GM21825 (cell line): ENCODE data around the gene CNKSR2.

Experiments
- ATAC-seq: cut with Tn5 transposase; IDR thresholded peaks from one replicate; pipeline ENCODE4 v1.9.1; 2021; ENCODE audit warnings: mild to moderate bottlenecking, moderate library complexity; ENCODE audit not compliant: unreplicated experiment

CNKSR2 gene

DNA sequence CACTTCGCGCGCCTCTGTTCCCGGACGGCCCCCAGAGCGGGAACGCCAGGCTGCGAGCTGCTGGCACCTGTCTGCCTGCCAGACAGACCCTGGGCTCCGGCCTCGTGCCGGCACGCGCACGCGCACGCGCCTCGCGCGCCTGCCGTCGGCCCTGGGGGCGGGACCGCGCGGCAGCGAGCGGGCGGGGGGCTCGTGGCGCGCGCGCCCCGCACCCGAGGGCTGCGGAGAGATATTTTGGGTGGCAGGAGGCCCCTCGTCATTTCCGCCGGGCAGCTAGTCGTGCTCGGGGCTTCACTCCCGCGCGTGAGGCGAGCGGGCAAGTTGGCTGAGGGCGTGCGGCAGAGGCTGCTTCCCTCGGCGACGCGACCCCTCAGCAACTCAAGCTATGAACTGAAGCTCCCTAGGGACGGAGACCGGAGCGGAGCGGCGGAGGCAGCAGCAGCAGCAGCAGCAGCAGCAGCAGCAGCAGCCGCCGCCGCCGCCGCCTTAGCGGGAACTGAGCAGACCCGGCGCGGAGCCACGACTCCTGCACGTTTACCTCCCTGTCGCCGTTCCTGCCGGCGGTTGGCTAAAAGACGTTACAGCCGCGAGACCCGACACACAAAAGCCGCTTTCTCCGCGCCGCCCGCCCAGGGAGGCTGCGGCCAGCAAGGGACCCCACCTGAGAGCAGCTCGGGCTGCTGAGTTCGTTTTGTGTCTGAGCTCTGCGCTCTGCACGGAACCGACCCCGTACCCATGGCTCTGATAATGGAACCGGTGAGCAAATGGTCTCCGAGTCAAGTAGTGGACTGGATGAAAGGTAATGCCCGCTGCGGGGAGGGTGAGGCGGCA is at the start of gene CNKSR2:
Gene CNKSR2 (plus strand): TSS at position 256 of the 831 bp plus-strand sequence. CDS start 480 bp downstream, at position 736.
- peak; percentile 71 for ATAC-seq

DNA sequence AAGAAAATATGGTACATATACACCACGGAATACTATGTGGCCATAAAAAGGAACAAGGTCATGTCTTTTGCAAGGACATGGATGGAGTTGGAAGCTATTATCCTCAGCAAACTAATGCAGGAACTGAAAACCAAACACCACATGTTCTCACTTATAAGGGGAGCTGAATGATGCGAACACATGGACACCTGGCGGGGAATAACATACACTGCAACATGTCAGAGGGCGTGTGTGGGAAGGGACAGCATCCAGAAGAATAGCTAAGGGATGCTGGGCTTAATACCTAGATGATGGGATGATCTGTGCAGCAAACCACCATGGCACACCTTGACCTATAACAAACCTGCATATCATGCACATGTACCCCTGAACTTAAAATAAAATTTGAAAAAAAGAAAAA is 19.5 kb upstream of the CNKSR2 start:
- ATAC-seq: no peak

DNA sequence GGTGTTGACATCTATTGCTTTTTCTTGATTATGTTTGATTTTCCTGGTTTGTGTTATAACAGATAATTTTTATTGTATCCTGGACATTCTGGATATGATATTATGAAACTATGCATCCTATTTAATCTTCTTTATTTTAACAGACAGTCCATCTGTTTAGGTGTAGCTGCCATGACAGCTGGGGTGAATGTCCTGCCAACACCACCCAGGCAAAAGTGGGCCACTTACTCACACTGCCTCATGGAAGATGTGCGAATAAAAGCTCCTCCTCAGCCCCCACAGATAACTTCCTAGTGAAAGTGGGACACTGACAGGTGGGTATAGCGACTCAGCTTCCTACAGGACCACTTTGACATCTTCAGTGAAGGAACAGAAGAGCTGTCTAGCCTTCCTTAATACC is 18.4 kb upstream of the CNKSR2 start:
- ATAC-seq: no peak

DNA sequence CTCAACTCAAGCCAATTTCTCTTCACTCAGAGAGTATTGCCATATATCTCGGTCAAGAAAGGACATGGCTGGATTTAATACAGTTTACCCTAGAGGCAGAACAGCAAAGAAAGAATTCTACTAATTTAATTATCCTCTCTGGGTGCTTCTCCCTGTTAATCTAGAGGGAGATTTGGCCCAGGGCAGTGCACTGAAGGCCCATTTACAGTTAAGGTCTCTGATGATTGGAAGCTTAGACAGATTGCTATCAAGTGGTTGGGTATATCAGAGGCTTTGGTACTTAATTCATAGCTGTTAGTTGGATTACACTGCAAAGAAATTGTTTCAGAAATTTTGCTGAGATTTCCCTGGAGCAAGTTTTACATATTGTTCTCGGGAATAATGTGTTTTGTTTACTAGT is 4.6 kb upstream of the CNKSR2 start:
- ATAC-seq: no peak

DNA sequence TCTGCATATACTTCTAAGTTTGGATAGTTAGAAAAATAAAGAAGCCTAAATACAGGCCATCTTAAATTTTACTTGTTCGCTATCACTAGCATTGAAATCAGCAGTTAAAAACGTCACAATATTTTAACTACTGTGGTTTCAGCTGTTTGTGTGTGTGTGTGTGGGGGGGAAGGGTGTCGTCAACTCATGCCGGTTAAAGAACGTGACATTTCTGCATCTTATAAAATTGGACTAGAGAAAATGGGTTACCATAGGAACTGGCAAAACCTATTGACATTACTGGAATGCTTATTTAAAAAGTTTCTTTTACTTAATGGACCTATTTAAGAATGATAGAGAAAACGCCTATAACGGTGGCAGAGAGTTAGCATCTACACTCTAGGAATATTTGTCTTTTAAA is 1.2 kb upstream of the CNKSR2 start:
- ATAC-seq: no peak

DNA sequence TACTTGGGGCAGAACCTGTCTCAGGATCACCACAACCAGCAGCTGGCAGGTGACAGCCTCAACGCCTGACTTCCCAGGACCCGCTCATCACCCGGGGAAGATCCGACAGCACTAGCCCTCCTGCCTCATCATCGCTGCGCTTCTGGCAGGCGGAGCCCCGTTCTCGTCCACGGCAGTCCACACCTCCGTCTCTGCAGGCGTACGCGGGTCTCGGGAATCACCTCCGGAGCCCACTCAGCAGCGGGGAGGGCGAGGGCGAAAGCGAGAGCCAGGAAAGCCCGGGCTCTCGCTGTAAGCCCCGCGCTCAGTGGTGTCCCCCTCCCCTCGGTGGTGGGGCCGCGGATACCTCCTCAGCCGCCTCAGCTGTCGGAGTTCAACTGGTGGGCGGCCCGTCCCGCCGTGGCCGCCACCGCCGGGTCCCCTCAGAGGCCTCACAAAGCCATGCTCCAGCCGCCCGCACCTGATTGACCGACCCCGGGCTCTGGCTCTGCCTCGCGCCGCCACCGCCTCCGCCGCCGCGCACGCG is 518 bp upstream of the CNKSR2 start:
- ATAC-seq: peak; percentile 23

DNA sequence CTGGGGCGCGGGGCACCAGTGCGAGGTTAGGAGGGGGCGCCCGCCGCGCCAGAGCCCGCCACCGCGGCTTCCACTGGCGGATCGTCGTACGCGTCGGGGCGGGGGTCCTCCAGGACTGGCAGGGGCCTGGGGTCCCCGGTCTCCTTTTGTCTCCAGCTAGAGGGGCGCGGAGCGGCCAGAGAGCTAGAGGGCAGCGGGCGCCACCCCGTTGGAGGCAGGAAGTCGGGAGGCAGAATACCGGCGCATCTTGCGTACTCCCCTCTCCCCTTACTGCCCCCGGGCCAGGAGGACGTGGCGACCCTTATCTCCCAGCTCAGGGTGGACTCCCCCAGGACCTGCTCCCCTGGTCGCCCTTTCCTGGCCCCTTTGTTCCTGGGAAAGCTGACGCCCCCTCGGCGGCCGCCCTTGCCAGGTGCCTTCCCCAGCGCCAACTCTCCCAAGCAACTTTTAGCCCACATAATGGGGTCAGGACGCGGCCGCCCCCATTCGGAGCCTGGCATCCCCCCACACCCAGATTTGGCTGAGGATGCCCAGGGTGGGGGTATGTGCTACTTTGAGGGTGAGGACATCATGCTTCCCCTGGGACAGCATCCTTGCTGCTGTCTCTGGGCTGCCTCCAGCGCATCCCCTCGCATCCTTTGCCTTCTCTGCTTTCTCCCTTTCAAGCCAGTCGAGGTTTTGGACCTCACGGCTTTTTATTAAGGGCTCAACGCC is 933 bp downstream of the CNKSR2 start:
- ATAC-seq: peak; percentile 9

DNA sequence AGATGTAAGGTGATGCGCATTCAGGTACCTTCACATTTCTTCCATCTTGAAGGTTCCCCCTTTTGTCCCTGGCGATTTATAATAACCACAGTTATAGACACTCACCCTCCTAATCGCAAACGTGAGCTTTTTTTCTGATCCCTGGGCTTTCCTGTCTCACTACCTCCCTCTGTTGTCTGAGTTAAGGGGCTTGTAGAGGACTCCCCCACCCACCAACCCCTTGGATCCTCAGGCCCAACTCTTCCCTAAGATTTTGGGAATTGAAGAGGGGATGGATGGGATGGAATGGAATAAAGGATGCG is 1.4 kb downstream of the CNKSR2 start:
- ATAC-seq: no peak

DNA sequence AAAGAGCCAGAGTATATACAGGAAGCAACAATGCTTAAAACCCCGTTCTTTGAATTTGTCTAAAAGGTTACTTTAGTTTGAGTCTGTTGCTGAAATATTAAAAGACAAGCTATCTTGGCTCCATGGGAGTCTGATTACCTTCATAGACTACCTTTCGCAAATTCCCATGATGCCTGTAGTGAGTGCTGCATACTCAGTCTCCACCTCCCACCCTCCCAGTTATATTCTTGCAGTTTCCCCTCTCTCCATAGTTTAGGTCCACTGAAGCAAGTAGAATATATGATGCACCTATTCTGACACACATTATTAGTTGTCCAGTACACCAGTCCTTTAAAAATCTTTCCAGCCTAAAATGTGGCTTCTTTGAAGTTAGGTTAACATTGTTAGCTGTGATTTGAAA is 2.4 kb downstream of the CNKSR2 start:
- no peak for ATAC-seq

DNA sequence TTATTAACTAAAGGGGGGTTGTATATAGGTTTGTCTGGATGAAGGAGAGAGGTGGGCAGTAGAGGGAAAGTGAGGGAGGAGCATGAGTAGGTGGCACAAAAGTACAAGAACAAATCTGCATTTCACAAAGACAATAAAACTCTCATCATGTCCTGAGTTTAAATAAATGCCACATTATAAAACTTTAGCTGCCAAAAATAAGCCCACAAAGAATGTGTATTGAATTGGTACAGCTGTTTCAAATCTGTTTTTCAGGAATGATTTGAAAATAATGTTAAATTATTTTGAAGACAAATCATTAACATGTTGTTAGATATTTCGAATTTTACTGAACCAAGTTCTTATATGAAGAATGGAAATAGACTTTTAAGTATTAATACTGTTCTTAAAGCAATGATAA is 5.8 kb downstream of the CNKSR2 start:
- ATAC-seq: no peak

DNA sequence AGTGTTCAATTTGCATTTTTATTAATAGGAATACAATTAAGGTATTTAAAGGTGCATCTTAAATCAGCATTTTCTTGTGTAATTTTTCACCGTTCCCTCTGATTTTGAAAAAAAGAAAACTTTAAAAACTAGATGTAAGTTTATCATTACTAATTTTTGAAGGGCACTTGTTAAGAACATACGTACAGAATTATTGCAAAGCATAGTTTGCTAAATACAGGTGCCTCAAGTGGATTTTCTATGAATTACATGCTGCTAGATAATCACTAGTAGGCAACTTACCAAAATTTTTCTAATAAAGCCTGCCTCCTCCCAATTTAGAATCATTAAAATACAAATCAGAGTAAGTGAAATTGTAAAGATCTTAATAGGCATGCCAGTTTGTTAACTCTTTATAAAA is 8.5 kb downstream of the CNKSR2 start:
- no peak for ATAC-seq

DNA sequence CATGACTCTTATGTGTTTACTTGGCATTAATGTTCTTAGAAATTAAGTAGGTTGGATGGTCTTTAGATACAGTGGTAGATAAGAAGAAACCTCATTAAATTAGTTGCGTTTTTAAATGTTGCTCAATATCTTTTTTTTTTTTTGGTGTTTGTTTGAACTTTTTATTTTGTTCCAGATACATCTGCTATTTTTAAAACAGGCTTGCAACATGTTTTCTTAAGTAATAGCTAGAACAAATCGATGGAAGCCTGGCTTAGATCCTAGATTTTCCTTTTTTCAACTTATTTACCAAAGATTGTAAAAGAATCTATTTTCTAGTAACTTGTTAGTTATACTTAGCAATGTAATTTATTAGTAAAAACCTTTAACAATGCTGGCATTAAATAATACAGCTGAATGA is 9.3 kb downstream of the CNKSR2 start:
- no peak for ATAC-seq

DNA sequence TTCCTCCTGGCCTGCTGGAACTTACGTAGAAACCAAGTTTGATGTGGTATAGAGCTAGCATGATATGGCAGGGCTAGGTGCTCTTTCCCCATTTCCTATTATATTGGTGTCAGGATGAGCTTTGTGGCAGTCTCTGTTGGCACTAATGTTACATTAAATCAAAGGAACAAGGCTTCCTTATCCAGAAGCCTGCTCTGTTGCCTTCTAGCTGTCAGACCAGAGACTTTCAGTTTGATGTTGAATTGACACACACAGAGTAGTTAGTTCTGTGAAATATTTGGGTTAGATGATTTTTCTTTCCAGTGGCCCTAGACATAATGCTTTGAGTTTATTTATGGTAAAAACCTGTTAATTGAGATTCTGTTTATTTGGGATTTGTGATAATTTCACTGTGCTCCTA is 10.0 kb downstream of the CNKSR2 start:
- ATAC-seq: no peak

DNA sequence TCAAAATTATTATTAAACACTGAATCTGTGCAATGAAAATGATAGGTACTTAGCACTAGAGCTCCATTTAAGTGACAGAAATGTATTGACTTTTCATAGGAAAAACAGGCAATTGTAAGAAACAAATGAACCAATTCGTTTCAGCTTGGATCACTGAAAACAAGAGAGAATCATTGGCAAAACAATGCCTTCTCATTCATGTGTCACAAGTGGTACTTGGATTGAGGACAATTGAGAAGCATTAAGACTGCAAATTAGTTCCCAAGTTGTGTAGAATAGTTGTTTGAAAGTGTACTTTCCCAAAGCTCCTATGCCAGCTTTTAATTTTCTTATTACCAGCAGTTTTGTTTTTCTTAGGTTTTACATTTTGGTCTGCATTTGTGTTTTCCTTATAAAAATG is 20.6 kb downstream of the CNKSR2 start:
- no peak for ATAC-seq

DNA sequence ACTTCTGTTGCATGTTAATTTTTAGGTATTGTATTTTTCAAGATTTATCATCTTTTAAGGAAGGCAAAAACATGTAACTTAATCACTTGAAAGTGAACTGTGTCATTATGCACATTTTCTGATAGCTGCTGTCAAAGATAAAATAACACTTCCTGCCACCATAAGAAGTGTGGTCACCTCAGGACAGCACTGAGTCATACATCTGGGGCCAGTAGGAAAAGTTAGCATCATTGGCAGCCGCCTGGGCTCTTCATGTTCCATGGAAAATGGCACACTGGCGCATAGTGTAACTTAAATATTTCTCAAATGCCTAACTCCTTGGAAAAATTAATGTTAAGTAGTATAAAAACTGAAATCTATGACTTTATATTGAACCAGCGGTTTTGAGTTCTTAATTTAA is 24.2 kb downstream of the CNKSR2 start:
- ATAC-seq: no peak

DNA sequence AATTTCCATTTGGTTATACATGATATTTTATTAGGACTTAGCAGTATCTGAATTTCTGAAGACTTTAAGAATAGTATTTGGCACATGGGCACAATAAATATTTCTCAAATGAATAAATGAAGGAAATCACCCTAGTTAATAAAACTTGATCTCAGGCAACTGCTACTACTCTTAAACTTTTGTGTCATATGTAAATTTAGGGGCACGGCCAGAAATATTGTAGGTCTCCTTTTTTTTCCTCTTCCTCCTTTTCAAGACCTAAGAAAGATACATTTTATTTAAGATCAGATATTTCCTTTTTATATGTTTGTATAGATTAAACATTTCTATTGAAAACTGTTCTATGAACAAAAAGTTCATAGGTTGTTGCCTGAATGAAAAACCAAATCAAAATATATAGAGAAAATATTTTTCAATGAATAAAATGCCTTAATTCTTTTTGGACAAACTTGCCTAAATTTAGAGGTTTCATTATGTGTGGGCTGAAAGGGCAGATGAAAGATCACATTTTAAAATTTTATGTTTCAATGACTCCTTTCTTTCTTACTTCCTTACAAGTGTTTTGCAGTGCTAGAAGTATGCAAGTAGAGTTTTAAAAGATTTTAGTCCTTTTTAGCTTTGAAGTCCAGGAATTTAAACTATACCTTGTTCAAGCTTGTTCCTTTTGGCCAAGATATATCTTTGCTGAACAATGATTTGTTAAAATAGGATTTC is 26.3 kb downstream of the CNKSR2 start:
- no peak for ATAC-seq

DNA sequence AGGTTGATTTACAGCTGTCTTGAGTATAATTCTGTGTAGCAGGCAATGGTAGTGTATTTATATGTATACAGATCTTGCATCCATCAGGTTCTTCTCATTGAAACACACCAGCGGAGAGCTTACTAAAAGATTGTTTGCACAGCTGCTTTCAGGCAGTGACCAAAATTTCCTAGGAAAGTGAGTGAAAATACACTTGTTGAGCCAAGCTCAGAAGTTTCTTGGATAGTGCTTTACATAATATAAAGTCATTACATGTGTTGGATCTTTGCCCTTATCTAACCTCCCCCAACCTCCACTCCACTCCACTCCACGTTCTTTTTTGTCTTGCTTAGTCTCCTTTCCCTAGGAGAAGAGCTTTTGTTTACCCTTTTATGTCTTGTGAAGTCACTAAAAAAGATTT is 34.1 kb downstream of the CNKSR2 start:
- no peak for ATAC-seq

DNA sequence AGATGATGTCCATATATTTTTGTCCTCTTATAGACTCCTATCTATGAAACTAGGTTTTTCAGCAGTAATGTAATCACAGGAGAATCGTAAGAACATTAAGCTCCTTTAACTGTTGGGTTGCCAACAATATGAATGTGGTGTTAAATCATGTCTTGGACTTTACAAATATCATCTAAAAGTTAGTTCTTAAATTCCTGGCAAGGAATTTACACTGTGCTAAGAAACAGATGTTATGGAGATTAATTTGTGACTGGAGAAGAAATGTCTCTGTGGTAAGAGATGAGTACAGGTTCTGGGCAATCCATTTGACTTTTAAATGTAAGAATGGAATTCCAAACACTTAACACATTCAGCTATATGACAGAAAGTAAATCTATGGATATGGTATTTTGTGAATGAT is 34.6 kb downstream of the CNKSR2 start:
- no peak for ATAC-seq

DNA sequence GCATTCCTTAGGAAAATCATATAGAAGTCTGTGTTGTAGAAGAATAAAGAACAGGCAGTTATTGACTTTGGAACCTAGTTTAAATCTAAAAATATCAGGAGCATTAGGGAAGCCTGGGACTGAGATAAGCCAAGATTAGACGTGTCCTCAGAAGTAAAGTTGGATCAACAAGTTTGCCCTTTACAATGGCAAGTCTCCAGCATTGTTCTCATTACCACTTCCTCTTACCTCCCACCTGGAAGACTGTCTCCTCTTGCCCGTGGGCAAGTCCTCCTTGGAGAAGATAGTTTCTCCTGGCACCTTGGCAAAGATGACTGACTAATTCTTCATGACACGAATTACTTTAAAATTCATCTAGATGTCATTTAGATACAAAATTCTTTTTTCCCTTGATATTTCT is 37.8 kb downstream of the CNKSR2 start:
- no peak for ATAC-seq

DNA sequence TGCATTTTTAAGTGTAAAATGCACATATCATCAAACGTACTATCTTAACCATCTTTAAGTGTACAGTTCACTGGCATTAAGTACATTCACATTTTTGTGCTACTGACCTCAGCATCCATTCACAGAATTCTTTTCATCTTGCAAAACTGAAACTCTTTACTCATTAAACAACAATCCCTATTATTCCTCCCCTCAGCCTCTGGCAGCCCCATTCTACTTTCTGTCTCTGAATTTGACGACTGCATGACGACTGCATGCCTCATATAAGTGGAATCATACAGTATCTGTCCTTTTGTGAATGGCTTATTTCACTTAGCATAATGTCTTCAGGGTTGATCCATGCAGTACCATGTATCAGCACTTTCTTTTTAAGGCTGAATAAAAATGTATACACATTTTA is 38.7 kb downstream of the CNKSR2 start:
- ATAC-seq: no peak

DNA sequence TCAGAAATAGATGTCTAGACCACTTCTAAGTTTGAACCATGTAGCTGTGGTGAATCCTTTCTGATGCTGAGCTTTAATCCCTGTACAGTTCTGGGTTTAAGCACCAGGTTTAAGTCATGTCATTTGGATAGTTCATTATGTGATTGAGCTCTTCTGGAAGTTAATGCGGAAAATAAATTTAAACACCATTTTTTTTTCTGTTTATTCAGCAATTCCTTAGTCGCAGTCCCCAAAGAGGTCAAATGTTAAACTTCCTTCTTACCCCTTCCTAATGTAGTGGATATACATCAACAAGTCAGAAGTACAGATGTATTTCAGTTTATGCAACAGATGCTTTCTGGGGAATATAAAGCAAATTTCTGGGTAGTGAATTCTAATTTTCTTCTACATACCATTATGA is 52.9 kb downstream of the CNKSR2 start:
- ATAC-seq: no peak

DNA sequence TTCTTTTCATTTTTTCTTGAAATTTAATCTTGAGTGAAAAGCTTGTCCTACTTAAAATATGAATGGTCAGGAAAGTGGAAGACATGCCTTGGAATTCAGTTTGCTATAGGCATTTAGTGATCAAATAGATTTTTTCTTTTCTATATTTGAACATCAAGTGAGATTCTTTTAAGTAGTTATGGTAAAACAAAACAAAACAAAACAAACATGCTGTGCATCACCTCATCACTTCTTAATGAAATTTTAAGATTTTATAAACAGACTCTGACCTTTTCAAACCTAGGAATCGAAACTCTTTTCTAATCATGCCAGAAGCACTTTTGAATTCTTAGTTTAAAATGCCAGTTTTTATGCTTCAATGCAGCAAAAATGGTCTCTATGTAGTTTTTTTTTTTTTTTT is 62.8 kb downstream of the CNKSR2 start:
- ATAC-seq: no peak
